ENCODE results near the gene ATP9A. TPM values are rescaled to one million over a fixed set of nuclear protein-coding genes. Genes with fewer than 3 reads are reported as not detected.
"Not testable (repeated sequence)": the region's sequence is repeated elsewhere in the genome, so short reads cannot be mapped to it uniquely, and the experiment has no call there.

ATP9A gene
- total RNA-seq, 1 experiment from 2014 or later: 31.8 TPM

DNA sequence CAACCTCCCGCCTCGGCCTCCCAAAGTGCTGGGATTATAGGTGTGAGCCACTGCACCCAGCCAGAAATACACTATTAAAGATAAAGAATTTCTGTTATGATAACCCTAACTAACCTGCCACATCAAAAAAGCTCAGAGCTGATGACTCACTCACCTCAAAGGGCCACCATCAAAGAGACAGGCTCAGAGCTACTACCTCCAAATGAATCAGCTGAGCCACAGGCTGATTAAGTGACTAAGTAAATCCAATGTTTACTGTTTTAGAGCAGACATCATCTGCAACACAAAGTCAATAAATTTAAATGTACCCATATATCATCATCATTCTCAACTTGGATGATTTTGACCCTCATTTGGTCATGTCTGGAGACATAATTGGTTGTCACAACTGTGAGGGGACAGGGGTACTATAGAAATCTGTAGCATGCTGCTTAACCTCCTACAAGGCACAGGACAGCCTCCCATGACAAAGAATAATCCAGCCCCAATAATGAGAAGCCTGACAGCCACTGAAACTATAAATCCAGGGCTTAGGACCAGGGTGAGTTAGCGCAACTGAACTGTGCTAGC, 106.5 kb downstream of the ATP9A start:
- DNase-seq (ENCODE audit: extremely low read depth, low read depth): no peak

DNA sequence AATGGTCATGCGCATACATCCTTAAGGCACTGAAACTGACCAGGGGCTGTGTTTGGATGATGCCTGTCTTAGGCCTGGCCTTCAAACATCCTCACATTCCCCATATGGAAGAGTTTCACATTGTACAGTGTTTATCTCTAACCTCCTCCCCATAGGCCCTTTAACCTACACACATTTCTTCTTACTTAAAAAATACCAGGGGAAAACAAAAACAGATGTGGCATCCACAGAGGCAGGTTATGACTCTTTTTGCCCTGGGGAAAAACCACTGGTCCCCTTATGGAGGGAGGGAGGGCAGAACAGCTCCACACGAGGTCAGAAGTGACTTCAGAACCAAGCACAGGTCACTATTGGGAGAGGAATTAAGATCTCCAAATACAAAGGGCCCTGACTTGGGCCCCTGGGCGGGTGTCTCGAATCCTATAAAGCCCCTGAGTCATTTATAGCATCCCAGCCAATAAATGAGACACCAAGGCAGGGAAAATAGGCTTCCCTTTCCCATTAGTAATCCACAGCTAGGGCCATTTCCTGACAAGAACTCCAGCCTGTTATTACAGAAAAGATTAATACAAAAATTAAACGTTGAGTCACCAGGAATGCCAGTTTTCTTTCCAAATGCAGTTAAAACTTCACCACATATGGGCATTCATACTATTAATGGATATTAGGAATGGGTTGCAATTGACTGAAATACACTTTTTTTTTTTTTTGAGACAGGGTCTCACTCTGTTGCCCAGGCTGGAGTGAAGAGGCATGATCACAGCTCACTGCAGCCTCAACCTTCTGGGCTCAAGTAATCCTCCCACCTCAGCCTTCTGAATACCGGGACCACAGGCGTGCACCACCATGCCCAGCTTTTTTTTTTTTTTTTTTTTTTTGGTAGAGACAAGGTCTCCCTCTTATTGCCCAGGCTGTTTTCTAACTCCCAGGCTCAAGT, 107.2 kb downstream of the ATP9A start:
- DNase-seq (ENCODE audit: extremely low read depth, low read depth): no peak

DNA sequence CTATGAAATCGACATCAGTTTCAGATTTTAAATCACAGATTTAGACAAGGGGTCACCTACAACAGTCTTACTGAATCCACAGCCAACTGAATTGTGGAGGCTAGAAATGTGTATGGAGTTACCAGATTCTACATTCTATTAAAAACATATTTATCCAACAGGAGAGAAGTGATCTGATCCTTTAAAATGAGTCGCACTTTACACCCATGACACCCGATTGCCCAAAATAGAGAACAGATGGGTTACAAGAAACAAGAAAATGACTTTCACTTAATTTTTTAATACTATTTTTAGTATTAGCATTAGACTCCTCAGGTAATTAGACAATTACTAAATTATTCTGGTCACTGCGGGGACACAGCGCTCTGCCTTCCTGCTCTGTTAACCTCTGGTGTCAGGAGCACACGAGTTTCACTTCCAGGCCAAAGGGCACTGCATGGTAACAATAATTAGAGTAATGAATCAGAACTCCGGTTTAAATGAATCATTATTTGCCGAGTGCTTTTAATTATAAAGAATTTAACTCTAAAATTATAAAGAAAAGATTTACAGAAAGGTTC, 108.6 kb downstream of the ATP9A start:
- DNase-seq (ENCODE audit: extremely low read depth, low read depth): no peak

DNA sequence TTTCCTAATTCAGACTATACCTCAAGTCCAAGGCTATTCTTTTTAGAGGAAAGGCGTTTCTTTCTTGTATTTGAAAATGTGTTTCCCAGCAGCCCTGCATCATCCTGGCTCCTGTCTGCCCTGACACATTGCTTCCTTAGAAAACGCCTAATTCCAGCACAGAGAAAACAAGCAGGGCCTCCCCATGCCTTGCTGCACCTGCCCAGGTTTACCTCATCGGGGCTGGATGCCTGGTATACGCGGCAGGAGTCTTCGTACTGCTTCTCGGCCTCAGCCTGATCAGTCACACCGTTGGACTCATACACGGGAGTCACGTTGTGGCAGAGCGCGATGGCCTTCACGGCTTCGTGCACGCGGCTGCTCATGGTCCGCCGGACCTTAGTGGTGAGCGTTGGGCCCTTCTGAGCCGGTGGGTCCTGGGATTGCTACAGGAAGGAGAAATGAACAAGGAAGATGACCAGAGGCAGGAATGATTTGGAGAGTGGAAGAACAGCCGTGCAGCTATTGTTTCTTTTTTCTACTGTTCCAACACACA, 111.4 kb downstream of the ATP9A start:
- DNase-seq (ENCODE audit: extremely low read depth, low read depth): no peak

DNA sequence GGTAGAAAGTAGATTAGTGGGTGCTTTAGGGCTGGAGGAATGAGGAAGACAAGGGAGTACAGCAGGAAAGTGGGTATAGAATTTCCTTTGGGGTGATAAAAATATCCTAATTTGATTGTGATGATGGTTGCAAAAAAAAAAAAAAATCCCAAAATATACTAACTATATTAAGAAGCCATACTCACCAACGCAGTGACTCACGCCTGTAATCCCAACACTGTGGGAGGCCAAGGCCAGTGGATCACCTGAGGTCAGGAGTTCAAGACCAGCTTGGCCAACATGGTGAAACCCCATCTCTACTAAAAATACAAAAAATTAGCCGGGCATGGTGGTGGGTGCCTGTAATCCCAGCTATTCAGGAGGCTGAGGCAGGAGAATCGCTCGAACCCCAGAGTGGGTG, 112.1 kb downstream of the ATP9A start:
- DNase-seq (ENCODE audit: extremely low read depth, low read depth): not testable (repeated sequence)

DNA sequence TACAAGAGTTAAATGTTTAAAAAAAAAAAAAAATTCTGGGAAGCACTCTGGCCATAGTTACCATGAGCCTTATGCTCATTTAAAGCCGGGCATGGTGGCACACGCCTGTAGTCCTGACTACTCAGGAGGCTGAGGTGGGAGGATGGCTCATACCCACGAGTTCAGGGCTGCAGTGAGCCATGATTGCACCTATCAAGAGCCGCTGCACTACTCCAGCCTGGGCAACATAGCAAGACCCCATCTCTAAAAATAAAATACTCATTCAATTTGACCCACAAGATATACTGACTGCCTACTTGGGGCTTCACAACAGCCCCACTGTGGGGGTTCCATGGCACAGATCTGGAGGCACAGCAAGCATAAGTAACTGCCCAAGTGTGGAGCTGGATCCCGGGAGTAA, 113.7 kb downstream of the ATP9A start:
- DNase-seq (ENCODE audit: extremely low read depth, low read depth): no peak

DNA sequence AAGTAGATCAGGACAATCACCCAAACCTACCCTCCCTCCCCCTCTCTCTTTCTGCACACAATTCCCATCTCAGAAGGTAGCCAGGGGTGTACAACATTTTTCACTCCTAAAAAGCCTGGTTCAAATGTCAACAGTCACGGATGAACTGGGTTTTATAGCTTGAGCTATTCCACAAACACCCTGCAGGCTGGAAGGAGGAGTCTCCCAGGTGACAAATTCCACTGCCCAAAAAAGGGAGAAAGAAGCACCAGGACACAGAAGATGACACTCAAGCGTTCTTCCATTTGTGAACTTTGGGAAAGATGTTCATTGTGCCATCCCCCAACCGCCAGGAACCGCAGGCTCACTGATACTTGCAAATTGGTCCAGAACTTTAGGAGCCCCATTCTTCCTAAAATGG, 114.1 kb downstream of the ATP9A start:
- DNase-seq (ENCODE audit: extremely low read depth, low read depth): no peak

DNA sequence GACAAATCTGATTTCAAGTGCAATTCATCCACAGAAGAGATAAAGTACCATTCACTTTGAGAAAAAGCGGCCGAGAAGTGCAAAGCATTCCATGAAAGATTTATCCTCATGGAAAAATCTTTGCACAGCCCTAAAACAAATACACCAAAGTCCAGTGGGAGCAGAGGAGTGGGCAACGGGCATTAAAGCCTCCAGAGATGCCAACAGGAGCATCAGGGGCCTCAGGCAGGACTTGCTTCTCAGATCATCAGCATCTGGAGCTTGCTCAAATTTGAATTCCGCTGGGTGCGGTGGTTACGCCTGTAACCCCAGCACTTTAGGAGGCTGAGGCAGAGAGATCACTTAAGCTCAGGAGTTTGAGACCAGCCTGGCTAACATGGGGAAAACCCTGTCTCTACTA, 115.0 kb downstream of the ATP9A start:
- no peak for DNase-seq (ENCODE audit: extremely low read depth, low read depth)

DNA sequence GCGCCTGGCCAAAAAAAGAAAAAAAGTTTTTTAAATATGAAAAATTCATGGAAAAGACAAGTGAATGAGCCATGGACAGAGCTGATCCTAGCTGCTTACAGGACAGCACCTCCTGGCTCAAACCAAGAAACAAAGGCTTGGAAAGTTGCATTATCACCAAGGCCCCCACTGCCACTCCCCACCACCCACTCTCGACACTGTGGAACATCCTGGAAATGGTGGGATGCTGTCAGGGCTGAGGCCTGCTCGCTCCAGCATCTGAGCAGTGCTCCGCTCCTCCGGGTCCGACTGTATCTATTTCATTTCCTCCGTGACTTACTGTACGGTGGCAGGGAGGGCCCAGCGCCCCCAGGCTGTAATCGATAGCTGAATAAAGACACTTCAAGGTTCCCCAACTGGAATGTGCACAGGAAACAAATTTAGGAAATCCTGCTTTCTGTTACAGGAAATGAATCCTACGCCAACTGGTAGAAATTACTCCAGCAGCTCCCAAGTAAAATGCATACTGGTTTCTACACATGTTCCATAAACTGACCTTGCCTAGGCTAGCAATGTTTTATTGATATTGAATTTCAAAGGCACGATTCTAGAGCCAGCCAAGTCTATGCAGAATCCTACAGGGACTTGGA, 116.2 kb downstream of the ATP9A start:
- no peak for DNase-seq (ENCODE audit: extremely low read depth, low read depth)

DNA sequence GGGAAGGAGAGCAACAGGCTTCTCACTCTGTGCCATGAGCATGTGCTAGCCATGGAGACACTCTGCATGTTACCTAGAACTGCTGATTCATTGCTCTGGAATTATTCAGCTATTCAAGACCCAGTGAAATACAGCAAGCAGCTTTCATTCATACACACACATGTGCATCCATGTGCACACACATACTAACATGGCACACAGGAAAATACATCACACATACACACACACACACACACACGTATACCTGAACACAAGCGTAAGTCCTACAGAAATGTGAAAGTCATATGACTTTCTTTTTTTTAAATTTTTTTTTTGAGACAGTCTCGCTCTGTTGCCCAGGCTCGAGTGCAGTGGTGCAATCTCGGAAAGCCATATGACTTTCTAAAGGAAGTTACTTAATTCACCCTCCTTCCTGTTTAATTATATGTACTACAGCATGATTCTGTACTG, 117.5 kb downstream of the ATP9A start:
- DNase-seq (ENCODE audit: extremely low read depth, low read depth): peak; percentile 33

DNA sequence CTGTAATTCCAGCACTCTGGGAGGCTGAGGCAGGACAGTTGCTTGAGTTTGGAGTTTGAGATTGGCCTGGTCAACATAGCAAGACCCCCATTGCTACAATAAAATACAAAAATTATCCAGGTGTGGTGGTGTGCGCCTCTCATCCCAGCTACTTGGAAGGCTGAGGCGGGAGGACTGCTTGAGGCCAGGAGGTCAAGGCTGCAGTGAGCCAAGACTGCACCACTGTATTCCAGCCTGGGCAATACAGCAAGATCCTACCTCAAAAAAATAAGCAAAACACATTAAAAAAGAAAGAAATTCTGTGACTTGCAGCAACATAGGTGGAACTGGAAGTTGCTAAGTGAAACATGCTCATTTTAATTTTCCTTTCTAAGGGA, 119.6 kb downstream of the ATP9A start:
- DNase-seq (ENCODE audit: extremely low read depth, low read depth): no peak

DNA sequence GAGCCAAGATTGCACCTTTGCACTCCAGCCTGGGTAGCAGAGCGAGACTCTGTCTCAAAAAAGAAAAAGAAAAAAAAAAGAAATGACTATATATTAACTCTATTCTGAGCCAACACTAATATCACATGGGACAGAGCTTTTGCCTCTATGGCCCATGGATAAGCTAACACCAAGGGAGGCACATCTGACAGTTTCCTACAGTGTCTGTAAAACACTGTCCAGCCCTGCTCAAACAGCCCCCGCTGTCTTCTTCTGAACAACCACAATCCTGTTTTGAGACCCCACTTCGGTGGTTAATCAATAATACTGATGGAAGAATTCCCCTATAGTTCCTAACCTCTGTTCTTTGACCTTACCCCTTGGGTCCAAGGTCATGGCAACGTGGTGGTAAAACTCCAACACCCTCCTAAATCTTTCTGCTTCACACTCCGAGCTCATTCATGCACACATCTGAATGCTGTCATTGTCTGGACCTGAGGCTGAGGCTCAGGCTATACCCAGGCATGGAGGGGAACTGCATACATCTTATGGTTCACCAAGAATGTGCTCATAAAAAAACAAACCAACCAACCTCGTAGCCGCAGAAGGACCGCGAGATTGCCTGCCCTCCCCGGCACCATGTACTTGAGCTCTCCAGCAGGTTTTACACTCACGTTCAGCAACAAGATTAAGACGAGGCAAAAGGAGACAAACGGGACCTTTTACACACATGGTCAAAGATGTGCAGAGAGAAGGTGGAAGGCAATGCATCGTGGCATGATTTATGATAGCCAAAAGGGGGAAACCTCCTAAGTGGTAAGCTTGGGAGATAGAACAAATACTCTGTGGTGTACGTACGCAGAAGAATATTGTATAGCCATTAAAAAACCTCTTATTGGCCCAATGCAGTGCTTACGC, 120.3 kb downstream of the ATP9A start:
- no peak for DNase-seq (ENCODE audit: extremely low read depth, low read depth)

DNA sequence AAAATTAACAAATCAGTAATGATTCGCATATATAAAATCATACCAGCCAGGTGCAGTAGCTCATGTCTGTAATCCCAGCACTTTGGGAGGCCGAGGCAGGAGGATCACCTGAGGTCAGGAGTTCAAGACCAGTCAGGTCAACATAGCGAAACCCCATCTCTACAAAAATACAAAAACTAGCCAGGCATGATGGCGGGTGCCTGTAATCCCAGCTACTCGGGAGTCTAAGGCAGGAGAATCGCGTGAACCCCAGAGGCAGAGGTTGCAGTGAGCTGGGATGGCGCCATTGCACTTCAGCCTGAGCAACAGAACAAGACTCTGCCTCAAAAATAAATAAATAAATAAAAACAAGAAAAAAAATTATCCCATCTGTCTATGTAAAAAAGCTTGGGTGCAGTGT, 124.4 kb downstream of the ATP9A start:
- DNase-seq (ENCODE audit: extremely low read depth, low read depth): not testable (repeated sequence)

DNA sequence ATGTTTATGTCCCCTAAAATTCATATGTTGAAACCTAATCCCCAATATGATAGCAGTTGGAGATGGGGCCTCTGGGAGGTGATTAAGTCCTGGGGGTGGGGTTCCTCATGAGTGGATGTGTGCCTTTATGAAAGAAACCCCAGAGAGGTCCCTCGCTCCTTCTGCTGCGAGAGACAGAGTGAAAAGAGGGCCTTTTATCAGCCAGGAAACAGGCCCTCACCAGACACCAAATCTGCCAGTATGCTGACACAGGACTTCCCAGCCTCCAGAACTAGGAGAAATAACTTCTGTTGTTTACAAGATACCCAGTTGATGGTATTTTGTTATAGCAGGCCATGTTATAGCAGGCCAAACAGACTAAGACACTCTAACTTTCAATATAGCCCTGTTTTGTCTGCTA, 124.8 kb downstream of the ATP9A start:
- no peak for DNase-seq (ENCODE audit: extremely low read depth, low read depth)

DNA sequence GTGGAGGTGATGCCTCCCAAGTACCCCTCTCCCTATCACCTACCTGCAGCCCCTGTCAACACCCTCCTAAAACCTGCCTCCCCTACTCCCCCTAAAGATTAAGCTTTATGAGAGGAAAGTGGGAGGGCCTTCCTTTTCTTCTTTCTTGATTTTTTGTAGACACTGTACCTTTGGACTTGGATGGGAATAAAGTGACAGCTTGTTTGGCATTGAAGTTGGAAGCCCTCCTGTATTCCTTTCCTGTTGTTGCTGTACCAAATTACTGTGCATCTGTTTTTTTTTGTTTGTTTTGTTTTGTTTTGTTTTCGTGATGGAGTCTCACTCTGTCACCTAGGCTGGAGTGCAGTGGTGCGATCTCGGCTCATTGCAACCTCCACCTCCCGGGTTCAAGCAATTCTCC, 126.3 kb downstream of the ATP9A start:
- no peak for DNase-seq (ENCODE audit: extremely low read depth, low read depth)

DNA sequence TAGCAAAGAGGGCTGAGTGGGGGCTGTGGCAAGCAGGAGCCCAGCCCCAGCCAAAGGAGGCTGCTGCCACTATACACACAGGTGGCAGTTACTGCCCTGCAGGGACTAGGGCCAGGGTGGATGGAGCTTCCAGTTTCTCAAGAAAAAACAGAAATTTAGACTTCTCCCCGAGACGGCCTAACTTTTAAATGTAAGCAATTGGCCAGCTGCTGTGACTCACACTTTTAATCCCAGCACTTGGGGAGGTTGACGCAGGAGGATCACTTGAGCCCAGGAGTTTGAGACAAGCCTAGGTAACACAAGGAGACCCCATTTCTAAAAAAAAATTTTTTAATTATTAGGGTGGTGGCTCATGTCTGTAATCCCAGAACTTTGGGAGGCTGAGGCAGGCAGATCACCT, 127.4 kb downstream of the ATP9A start:
- DNase-seq (ENCODE audit: extremely low read depth, low read depth): no peak

DNA sequence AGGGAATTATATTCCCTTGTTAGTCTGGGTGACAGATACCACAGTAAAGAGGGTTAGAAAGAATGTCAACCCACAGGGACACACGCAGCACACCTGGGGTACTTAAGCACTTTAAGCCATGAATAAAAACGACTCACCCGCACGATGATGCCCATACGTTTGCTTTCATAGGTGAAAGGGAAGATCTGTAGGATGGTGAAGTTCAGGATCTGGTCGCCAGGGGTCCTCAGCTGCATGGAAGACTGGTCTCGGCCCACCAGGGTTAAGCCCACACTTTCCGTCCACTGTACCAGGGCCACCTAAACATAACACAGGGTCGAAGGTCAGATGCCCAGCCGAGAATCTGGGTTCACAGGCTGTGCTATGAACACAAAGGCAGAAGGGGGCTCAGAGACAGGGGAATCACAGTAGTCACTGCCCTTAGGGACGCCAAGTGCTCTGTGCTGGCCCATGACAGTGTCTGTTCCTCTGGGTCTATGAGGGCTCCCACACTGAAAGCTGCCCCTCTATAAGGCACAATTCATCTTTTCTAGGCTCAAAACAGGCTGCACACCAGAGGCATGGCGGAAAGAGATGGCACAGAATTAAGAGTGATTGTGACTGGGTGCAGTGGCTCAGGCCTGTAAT, 128.9 kb downstream of the ATP9A start:
- DNase-seq (ENCODE audit: extremely low read depth, low read depth): peak; percentile 63

DNA sequence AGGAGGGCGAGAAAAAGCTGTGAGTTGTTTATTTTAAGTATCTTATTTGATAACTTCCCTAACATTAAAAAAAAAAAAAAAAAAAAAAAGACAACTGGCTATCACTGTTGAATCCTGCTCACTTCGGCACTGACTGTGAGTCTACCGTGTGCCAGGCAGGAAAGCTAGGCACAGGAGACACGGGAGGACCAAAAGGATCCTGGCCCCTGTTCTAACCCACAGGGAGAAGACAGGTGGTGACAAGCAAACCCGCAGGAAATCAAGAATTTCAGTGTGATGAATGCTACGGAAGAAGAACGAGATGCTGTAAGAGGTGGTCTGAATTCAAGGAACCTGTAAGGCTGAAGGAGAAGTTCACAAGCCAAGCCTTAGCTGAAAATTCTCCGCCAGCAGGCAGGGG, 130.9 kb downstream of the ATP9A start:
- DNase-seq (ENCODE audit: extremely low read depth, low read depth): no peak

DNA sequence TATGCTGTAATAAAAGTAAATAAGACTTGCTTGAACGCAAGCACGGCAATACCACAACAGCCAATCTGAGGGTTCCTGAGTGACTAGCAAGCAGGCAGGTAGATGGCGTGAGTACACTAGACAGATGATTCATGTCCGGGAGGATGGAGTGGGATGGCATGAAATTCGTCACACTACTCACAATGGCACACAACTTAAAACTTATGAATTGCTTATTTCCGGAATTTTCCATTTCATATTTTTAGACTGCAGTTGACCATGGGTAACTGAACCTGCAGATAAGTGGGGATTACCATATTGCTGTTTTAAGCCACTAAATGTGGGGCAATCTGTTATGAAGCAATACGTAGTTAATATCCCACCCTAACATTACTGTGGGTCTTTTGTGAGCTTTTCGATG, 132.1 kb downstream of the ATP9A start:
- peak; percentile 51 for DNase-seq (ENCODE audit: extremely low read depth, low read depth)

DNA sequence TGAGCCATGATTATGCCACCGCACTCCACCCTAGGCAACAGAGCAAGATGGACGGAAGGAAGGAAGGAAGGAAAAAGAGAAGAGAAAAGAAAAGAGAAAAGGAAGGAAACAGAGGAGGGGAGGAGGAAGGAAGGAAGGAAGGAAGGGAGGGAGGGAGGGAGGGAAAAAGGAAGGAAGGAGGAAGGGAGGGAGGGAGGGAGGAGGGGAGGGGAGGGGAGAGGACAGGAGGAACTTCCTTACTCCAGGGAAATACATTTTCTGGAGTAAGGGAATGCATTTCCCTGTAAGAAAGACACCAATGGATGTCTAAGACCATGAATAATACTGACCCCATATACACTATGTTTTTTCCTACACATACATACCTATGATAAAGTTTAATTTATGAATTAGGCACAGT, 132.5 kb downstream of the ATP9A start:
- no peak for DNase-seq (ENCODE audit: extremely low read depth, low read depth)

Data from NCI-H460 (cell line).